GM12891 (cell line): ENCODE data around the gene TRH.

Experiments used
- PAX5 ChIP-seq: IDR thresholded peaks from 2 replicates; pipeline ENCODE4 v1.6.1; 2011; ENCODE audit warnings: low read length, moderate library complexity, mild to moderate bottlenecking; ENCODE audit not compliant: insufficient read depth, severe bottlenecking
- POLR2A ChIP-seq: IDR thresholded peaks from 2 replicates; pipeline ENCODE4 v1.6.1; 2011; ENCODE audit warnings: low read depth, low read length, control low read depth
- POLR2AphosphoS5 ChIP-seq: IDR thresholded peaks from 2 replicates; pipeline ENCODE4 v1.6.1; 2011; ENCODE audit warnings: low read depth, low read length, control low read depth
- SPI1 ChIP-seq: IDR thresholded peaks from 2 replicates; pipeline ENCODE4 v1.6.1; 2011; ENCODE audit warnings: low read depth, low read length, control low read depth
- TAF1 ChIP-seq: IDR thresholded peaks from 2 replicates; pipeline ENCODE4 v1.6.1; 2011; ENCODE audit warnings: low read depth, low read length, control low read depth

DNA sequence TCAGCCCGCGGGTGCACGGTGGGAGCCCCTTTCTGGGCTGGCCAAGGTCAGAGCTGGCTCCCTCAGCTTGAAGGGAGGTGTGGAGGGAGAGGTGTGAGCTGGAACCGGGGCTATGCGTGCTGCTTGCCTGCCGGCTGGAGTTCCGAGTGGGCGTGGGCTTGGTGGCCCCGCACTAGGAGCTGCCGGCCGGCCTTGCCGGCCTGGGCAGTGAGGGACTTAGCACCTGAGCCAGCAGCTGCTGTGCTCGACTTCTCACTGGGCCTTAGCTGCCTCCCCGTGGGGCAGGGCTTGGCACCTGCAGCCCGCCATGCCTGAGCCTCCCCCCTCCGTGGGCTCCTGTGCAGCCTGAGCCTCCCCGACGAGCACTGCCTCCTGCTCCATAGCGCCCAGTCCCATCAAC lies 36.0 kb downstream of the TRH start:
- TF ChIP-seq POLR2A = no peak
- TF ChIP-seq POLR2AphosphoS5 = no peak
- TF ChIP-seq SPI1 = no peak
- TF ChIP-seq TAF1 = no peak
- TF ChIP-seq PAX5 = no peak
